H1 (cell line): ENCODE measurements around the gene LEKR1. TPM values are rescaled to one million over a fixed set of nuclear protein-coding genes. Genes with fewer than 3 reads are reported as not detected.

ENCODE experiments used
- CTCF ChIA-PET: fragments of 300-600 bp; sonication (Branson Sonifier 250); formaldehyde crosslinking; loops from one replicate; lab custom pipeline; 2021; ENCODE audit not compliant: partially characterized antibody; lab: Charles Lee
- POLR2A ChIA-PET: fragments of 300-600 bp; sonication (Branson Sonifier 250); formaldehyde crosslinking; loops from one replicate; lab custom pipeline; 2021; ENCODE audit warnings: inconsistent platforms; ENCODE audit not compliant: partially characterized antibody; lab: Charles Lee
- DNase-seq, 2 experiments: peaks; one replicate each; pipeline versions ENCODE4 v3.0.0 to v3.0.0-alpha.2; 2010 to 2022; ENCODE audit warnings: low spot score in 2 of 2, low read depth in 1 of 2, mixed read lengths in 1 of 2
- FAIRE-seq: peaks from 2 replicates; lab custom pipeline; 2011; peaks lifted over from hg19 to GRCh38; lab: Jason Lieb, UNC
- H2AFZ ChIP-seq: 2 replicates; pipeline ENCODE4 v1.8.1; 2012; ENCODE audit warnings: low read length, inconsistent platforms
- H2AK5ac ChIP-seq: 2 replicates; pipeline ENCODE4 v1.6.1; 2013; ENCODE audit warnings: low read depth, low read length
- H2BK120ac ChIP-seq: replicated peaks from 2 replicates; pipeline ENCODE3; 2013; ENCODE audit warnings: low read depth, low read length, inconsistent platforms
- H2BK12ac ChIP-seq: 2 replicates; pipeline ENCODE4 v1.6.1; 2013; ENCODE audit warnings: low read depth, low read length
- H2BK15ac ChIP-seq: 2 replicates; pipeline ENCODE4 v1.6.1; 2013; ENCODE audit warnings: low read length
- H2BK20ac ChIP-seq: 2 replicates; pipeline ENCODE4 v1.6.1; 2013; ENCODE audit warnings: low read length
- H2BK5ac ChIP-seq: 2 replicates; pipeline ENCODE4 v1.6.1; 2013; ENCODE audit warnings: low read depth, low read length
- H3K14ac ChIP-seq: 2 replicates; pipeline ENCODE4 v1.6.1; 2013; ENCODE audit warnings: inconsistent platforms; ENCODE audit not compliant: insufficient read length
- H3K18ac ChIP-seq: 2 replicates; pipeline ENCODE4 v1.6.1; 2013; ENCODE audit warnings: low read length; ENCODE audit errors: extremely low read depth
- H3K23ac ChIP-seq: 2 replicates; pipeline ENCODE4 v1.6.1; 2013; ENCODE audit warnings: inconsistent platforms; ENCODE audit not compliant: insufficient read length
- H3K23me2 ChIP-seq: 2 replicates; pipeline ENCODE4 v1.6.1; 2013; ENCODE audit warnings: low read depth, low read length
- H3K27ac ChIP-seq: 2 replicates; pipeline ENCODE4 v1.6.1; 2011; ENCODE audit warnings: low read depth, low read length, inconsistent platforms
- H3K27me3 ChIP-seq, 4 experiments: replicated peaks in 1 of 4; 1 replicate in 1 of 4; 2 replicates in 3 of 4; pipeline versions ENCODE4 v1.6.1 to v1.8.1; 2011 to 2013; ENCODE audit warnings: low read length in 3 of 4, mild to moderate bottlenecking in 3 of 4, inconsistent platforms in 2 of 4, mixed read lengths in 2 of 4, moderate library complexity in 1 of 4; ENCODE audit not compliant: control insufficient read depth in 3 of 4, insufficient read depth in 3 of 4; ENCODE audit errors: extremely low read depth in 1 of 4
- H3K36me3 ChIP-seq, 4 experiments: 2 replicates each; pipeline versions ENCODE4 v1.6.1 to v1.8.1; 2011 to 2013; ENCODE audit warnings: mild to moderate bottlenecking in 4 of 4, low read length in 3 of 4, moderate library complexity in 2 of 4, control low read depth in 1 of 4, inconsistent platforms in 1 of 4; ENCODE audit not compliant: insufficient read depth in 4 of 4, control insufficient read depth in 2 of 4
- H3K4ac ChIP-seq: replicated peaks from 2 replicates; pipeline ENCODE3; 2013; ENCODE audit warnings: low read length, low read depth, mixed read lengths, inconsistent platforms; ENCODE audit not compliant: insufficient read length
- H3K4me1 ChIP-seq, 4 experiments: replicated peaks in 1 of 4; 1 replicate in 1 of 4; 2 replicates in 3 of 4; pipeline versions ENCODE4 v1.6.1 to v1.8.1; 2011 to 2013; ENCODE audit warnings: low read length in 3 of 4, inconsistent platforms in 2 of 4, mixed read lengths in 1 of 4; ENCODE audit not compliant: insufficient read depth in 4 of 4, control insufficient read depth in 3 of 4
- H3K4me2 ChIP-seq, 2 experiments: 2 replicates each; pipeline versions ENCODE4 v1.6.1 to v1.8.1; 2011 to 2013; ENCODE audit warnings: low read depth in 2 of 2, low read length in 2 of 2, control low read depth in 1 of 2, inconsistent platforms in 1 of 2, mild to moderate bottlenecking in 1 of 2; ENCODE audit not compliant: insufficient read depth in 1 of 2
- H3K4me3 ChIP-seq, 4 experiments: fragments of 200-600, 300-600 bp in 1 of 4; sonication (generic), shearing (Covaris generic), sonication (Bioruptor Twin) in 1 of 4; 2 replicates each; pipeline versions ENCODE4 v1.5.1 to v1.8.1; 2011 to 2016; ENCODE audit warnings: low read length in 4 of 4, low read depth in 3 of 4, control low read depth in 2 of 4, inconsistent platforms in 2 of 4, mild to moderate bottlenecking in 2 of 4, mixed read lengths in 1 of 4, moderate library complexity in 1 of 4; ENCODE audit not compliant: insufficient read depth in 2 of 4; ENCODE audit errors: extremely low read depth in 1 of 4
- H3K56ac ChIP-seq: replicated peaks from 2 replicates; pipeline ENCODE3; 2013; ENCODE audit warnings: low read depth, mild to moderate bottlenecking, mixed read lengths, low read length, inconsistent platforms; ENCODE audit not compliant: insufficient read length
- H3K79me1 ChIP-seq: 2 replicates; pipeline ENCODE4 v1.6.1; 2013; ENCODE audit warnings: low read depth, low read length, control low read depth
- H3K79me2 ChIP-seq, 2 experiments: 2 replicates each; pipeline versions ENCODE4 v1.6.1 to v1.8.1; 2012 to 2013; ENCODE audit warnings: low read length in 2 of 2, mild to moderate bottlenecking in 2 of 2, inconsistent platforms in 1 of 2; ENCODE audit not compliant: insufficient read depth in 2 of 2, control insufficient read depth in 1 of 2
- H3K9ac ChIP-seq, 4 experiments: replicated peaks in 1 of 4; 1 replicate in 1 of 4; 2 replicates in 3 of 4; pipeline versions ENCODE4 v1.6.1 to v1.8.1; 2011 to 2013; ENCODE audit warnings: low read depth in 3 of 4, low read length in 3 of 4, control low read depth in 2 of 4, mild to moderate bottlenecking in 2 of 4, moderate library complexity in 2 of 4, inconsistent platforms in 1 of 4; ENCODE audit errors: extremely low read depth in 1 of 4
- H3K9me3 ChIP-seq, 2 experiments: 2 replicates each; pipeline versions ENCODE4 v1.6.1 to v1.8.1; 2012 to 2013; ENCODE audit warnings: mild to moderate bottlenecking in 2 of 2, moderate library complexity in 2 of 2, control low read depth in 1 of 2, inconsistent platforms in 1 of 2, low read depth in 1 of 2, low read length in 1 of 2, mixed read lengths in 1 of 2; ENCODE audit not compliant: insufficient read depth in 2 of 2
- H4K20me1 ChIP-seq, 2 experiments: replicated peaks in 1 of 2; 2 replicates each; pipeline versions ENCODE3 to v1.8.1; 2011 to 2013; ENCODE audit warnings: inconsistent platforms in 2 of 2, low read length in 2 of 2, mild to moderate bottlenecking in 1 of 2; ENCODE audit not compliant: insufficient read depth in 2 of 2, control insufficient read depth in 1 of 2
- H4K5ac ChIP-seq: 2 replicates; pipeline ENCODE4 v1.6.1; 2013; ENCODE audit warnings: low read length, low read depth, mixed read lengths, inconsistent platforms; ENCODE audit not compliant: insufficient read length
- H4K8ac ChIP-seq: 2 replicates; pipeline ENCODE4 v1.8.0; 2013; ENCODE audit warnings: mild to moderate bottlenecking, moderate library complexity, low read length, inconsistent platforms; ENCODE audit not compliant: insufficient read depth; ENCODE audit errors: extremely low read depth
- H4K91ac ChIP-seq: replicated peaks from 2 replicates; pipeline ENCODE3; 2013; ENCODE audit warnings: low read length, mixed read lengths, inconsistent platforms; ENCODE audit not compliant: insufficient read length
- BACH1 ChIP-seq: IDR thresholded peaks from 2 replicates; pipeline ENCODE4 v1.6.1; 2012; ENCODE audit warnings: low read length, improper control_type of control experiment
- CREB1 ChIP-seq: IDR thresholded peaks from 2 replicates; pipeline ENCODE4 v1.6.1; 2012; ENCODE audit warnings: inconsistent platforms
- EP300 ChIP-seq, 2 experiments: IDR thresholded peaks; 1 replicate in 1 of 2; 2 replicates in 1 of 2; pipeline ENCODE4 v1.6.1; 2011 to 2012; ENCODE audit warnings: low read depth in 2 of 2, low read length in 2 of 2, mild to moderate bottlenecking in 2 of 2, borderline replicate concordance in 1 of 2, inconsistent platforms in 1 of 2, moderate library complexity in 1 of 2
- FOSL1 ChIP-seq: IDR thresholded peaks from 2 replicates; pipeline ENCODE4 v1.6.1; 2011; ENCODE audit warnings: mild to moderate bottlenecking, low read depth, low read length, moderate library complexity; ENCODE audit not compliant: insufficient read depth
- HDAC2 ChIP-seq, 2 experiments: fragments of 300-600 bp in 1 of 2; sonication (generic) in 1 of 2; IDR thresholded peaks; 2 replicates each; pipeline ENCODE4 v1.6.1; 2011 to 2012; ENCODE audit warnings: low read depth in 2 of 2, low read length in 2 of 2, mild to moderate bottlenecking in 2 of 2, moderate library complexity in 2 of 2, borderline replicate concordance in 1 of 2, inconsistent platforms in 1 of 2
- JUND ChIP-seq: IDR thresholded peaks from 2 replicates; pipeline ENCODE4 v1.6.1; 2011; ENCODE audit warnings: mild to moderate bottlenecking, improper control_type of control experiment, low read length
- NRF1 ChIP-seq: IDR thresholded peaks from 2 replicates; pipeline ENCODE4 v1.6.1; 2011; ENCODE audit warnings: mild to moderate bottlenecking, low read depth, low read length, improper control_type of control experiment
- SIX5 ChIP-seq: IDR thresholded peaks from 2 replicates; pipeline ENCODE4 v1.6.1; 2011; ENCODE audit warnings: mild to moderate bottlenecking, low read depth, low read length
- SRF ChIP-seq: IDR thresholded peaks from 2 replicates; pipeline ENCODE4 v1.6.1; 2011; ENCODE audit warnings: mild to moderate bottlenecking, low read depth, low read length, moderate library complexity
- TAF1 ChIP-seq: IDR thresholded peaks from 2 replicates; pipeline ENCODE4 v1.6.1; 2011; ENCODE audit warnings: mild to moderate bottlenecking, low read depth, low read length
- TAF7 ChIP-seq: optimal IDR thresholded peaks from 2 replicates; pipeline ENCODE3; 2011; ENCODE audit warnings: low read depth, mild to moderate bottlenecking, inconsistent platforms, low read length, moderate library complexity, borderline replicate concordance
- TCF12 ChIP-seq: IDR thresholded peaks from 2 replicates; pipeline ENCODE4 v1.6.1; 2011; ENCODE audit warnings: low read depth, mild to moderate bottlenecking, low read length
- WGBS, 2 experiments: shearing (Covaris generic) in 1 of 2; methylation state at CpG; one replicate each; pipeline versions ENCODE4 v1.1.6 to v1.1.7; 2013 to 2015; ENCODE audit warnings: low lambda C conversion rate in 2 of 2, mixed read lengths in 2 of 2, inconsistent platforms in 1 of 2, low coverage in 1 of 2, missing lambda C conversion rate in 1 of 2; ENCODE audit not compliant: insufficient replicate concordance in 2 of 2, insufficient coverage in 1 of 2, insufficient read length in 1 of 2; ENCODE audit errors: extremely low coverage in 1 of 2, missing lambda C conversion rate in 1 of 2; 5-methylcytosine and 5-hydroxymethylcytosine counted together
- polyA plus RNA-seq, 7 experiments: library from polyadenylated mRNA; depleted of rRNA in 3 of 7; stranded (reverse) in 5 of 7; unstranded in 2 of 7; fragments of >200 nt in 5 of 7; fragments of 200-250 nt in 2 of 7; gene quantifications; 1 replicate in 5 of 7; 2 replicates in 1 of 7; 4 replicates in 1 of 7; pipeline versions ENCODE4 v1.2.1 to v1.2.3, GENCODE V29; 2011 to 2013; ENCODE audit warnings: missing spikeins in 2 of 7, mixed read lengths in 2 of 7
- total RNA-seq: library from RNA; stranded (reverse); fragmentation: NEBNext Ultra II Directional; extraction: Animal tissue kit (Norgen Biotek cat#: 25700); gene quantifications from 2 replicates; pipeline ENCODE4 v1.2.1, GENCODE V29; 2021
- TF ChIP-seq, protein P1 (sequence below): IDR thresholded peaks from 2 replicates; pipeline ENCODE4 v1.6.1; 2011; ENCODE audit warnings: low read depth, mild to moderate bottlenecking, low read length; ENCODE audit not compliant: insufficient read depth

Gene LEKR1
- total and polyA plus RNA-seq, 2 of the 8 experiments (the other 6 are each of a cell fraction or from before 2014, with no cell fraction given), result 0.08 TPM; not detected in 1

DNA sequence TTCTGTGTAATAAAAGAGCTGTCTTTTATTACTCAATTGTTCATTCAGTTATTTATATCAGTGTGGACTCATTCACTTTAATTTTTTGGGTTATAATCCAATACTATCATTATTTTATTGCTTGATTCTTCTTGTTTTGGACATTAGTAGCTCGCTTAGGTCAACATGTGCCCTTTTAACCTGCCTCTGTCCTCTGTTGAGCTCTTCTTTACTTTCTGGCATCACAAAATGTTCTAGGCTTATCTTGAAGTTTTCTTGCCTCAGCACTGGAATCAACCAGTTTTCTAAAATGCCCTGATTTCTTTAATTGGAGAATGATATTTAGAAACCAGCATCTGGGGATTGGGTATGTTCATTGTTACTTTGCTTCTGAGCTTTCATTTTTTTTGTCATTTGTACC is 82.2 kb downstream of the LEKR1 start:
- Histone ChIP-seq H2BK12ac (no peak overlapping the region), H3K36me3 (no peaks in the 10 kb centered on the region), H3K4me2 (no peak overlapping the region), H2BK120ac (no peak overlapping the region), H3K56ac (no peak overlapping the region), H3K23me2 (no peaks in the 10 kb centered on the region), H4K91ac (no peak overlapping the region), H2BK5ac (no peak overlapping the region), H3K4me3 (no peak overlapping the region), H3K4ac (no peak overlapping the region), H3K4me1 (peaks cover 0 to 3% (median 1%) of the 10 kb centered on the region in 4 experiments; a peak in 4 of 7 replicates), H4K8ac (no peak overlapping the region), H3K23ac (no peak overlapping the region), H3K79me1 (no peaks in the 10 kb centered on the region), H2AK5ac (no peak overlapping the region), H2BK20ac (no peak overlapping the region), H3K18ac (no peak overlapping the region), H3K9ac (no peak overlapping the region), H3K27ac (no peak overlapping the region), H3K79me2 (no peaks in the 10 kb centered on the region), H2BK15ac (no peak overlapping the region)
- DNase-seq (no peak), FAIRE-seq (no peak)
- ChIA-PET POLR2A (no interaction called here), CTCF (interaction anchor here (0.8 kb wide), 3 partner anchors 10 to 303 kb away, joined by 3 read pairs; no protein-coding TSS in a partner anchor)
- 89% methylated on average over 1 of the region's 1 CpG; no CpG with 5 or more reads in 1 of the 2 experiments for WGBS, 2 experiments
- TF ChIP-seq NRF1, result no peak
- no peak for TF ChIP-seq FOSL1
- no peak for TF ChIP-seq SIX5
- no peak for TF ChIP-seq EP300 (IDR thresholded peaks at IDR 0.05; ENCODE audit: borderline replicate concordance in 1 of 2, low read depth in 2 of 2, low read length in 2 of 2)
- no peak for TF ChIP-seq TAF7
- TF ChIP-seq BACH1, result no peak
- no peak for TF ChIP-seq CREB1
- TF ChIP-seq, protein P1, sequence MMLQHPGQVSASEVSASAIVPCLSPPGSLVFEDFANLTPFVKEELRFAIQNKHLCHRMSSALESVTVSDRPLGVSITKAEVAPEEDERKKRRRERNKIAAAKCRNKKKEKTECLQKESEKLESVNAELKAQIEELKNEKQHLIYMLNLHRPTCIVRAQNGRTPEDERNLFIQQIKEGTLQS, result no peak
- no peak for TF ChIP-seq TAF1
- TF ChIP-seq HDAC2 (IDR thresholded peaks at IDR 0.05; ENCODE audit: borderline replicate concordance in 1 of 2, low read depth in 2 of 2, low read length in 2 of 2), result no peak
- no peak for TF ChIP-seq SRF
- TF ChIP-seq TCF12, result no peak
- no peak for TF ChIP-seq JUND
- TF ChIP-seq, all 59 proteins: peak for 0
- H2AFZ ChIP-seq, result no peak overlapping the region
- no peaks in the 10 kb centered on the region for H3K27me3 ChIP-seq
- H3K9me3 ChIP-seq, result no peaks in the 10 kb centered on the region
- no peaks in the 10 kb centered on the region for H4K20me1 ChIP-seq
- H4K5ac ChIP-seq, result no peak overlapping the region
- H3K14ac ChIP-seq, result no peak overlapping the region
